ENCODE measurements around the gene ZC3H15.
"Not testable (repeated sequence)": the region's sequence is repeated elsewhere in the genome, so short reads cannot be mapped to it uniquely, and the experiment has no call there.

Gene ZC3H15

GRCh38 chr2:186493564-186494085, 7.6 kb downstream of the ZC3H15 start:
- DNase-seq (ENCODE audit: low spot score) = no peak

- DNase-seq (ENCODE audit: low spot score) = no peak
Measured at GRCh38 chr2:186496401-186496800, 10.3 kb downstream of the ZC3H15 start.

- no peak for DNase-seq (ENCODE audit: low spot score)
Measured at GRCh38 chr2:186497928-186498327, 11.9 kb downstream of the ZC3H15 start.

- no peak for DNase-seq (ENCODE audit: low spot score)
Measured at GRCh38 chr2:186498834-186499233, 12.8 kb downstream of the ZC3H15 start.

- DNase-seq (ENCODE audit: low spot score) = no peak
Measured at GRCh38 chr2:186503827-186504606, 18.0 kb downstream of the ZC3H15 start.

- DNase-seq (ENCODE audit: low spot score) = no peak
Measured at GRCh38 chr2:186508263-186508662, 22.2 kb downstream of the ZC3H15 start.

GRCh38 chr2:186515376-186515775, 29.3 kb downstream of the ZC3H15 start:
- DNase-seq (ENCODE audit: low spot score) = no peak

- no peak for DNase-seq (ENCODE audit: low spot score)
Measured at GRCh38 chr2:186516396-186516795, 30.3 kb downstream of the ZC3H15 start.

GRCh38 chr2:186517090-186517489, 31.0 kb downstream of the ZC3H15 start:
- DNase-seq (ENCODE audit: low spot score) = no peak

GRCh38 chr2:186518291-186518690, 32.2 kb downstream of the ZC3H15 start:
- no peak for DNase-seq (ENCODE audit: low spot score)

GRCh38 chr2:186518945-186519344, 32.9 kb downstream of the ZC3H15 start:
- no peak for DNase-seq (ENCODE audit: low spot score)

GRCh38 chr2:186521570-186522153, 35.6 kb downstream of the ZC3H15 start:
- not testable (repeated sequence) for DNase-seq (ENCODE audit: low spot score)

- no peak for DNase-seq (ENCODE audit: low spot score)
Measured at GRCh38 chr2:186522450-186522849, 36.4 kb downstream of the ZC3H15 start.

- DNase-seq (ENCODE audit: low spot score) = no peak
Measured at GRCh38 chr2:186523791-186524190, 37.7 kb downstream of the ZC3H15 start.

- DNase-seq (ENCODE audit: low spot score) = no peak
Measured at GRCh38 chr2:186526281-186526680, 40.2 kb downstream of the ZC3H15 start.

- DNase-seq (ENCODE audit: low spot score) = no peak
Measured at GRCh38 chr2:186530314-186530713, 44.3 kb downstream of the ZC3H15 start.

GRCh38 chr2:186531257-186531775, 45.3 kb downstream of the ZC3H15 start:
- no peak for DNase-seq (ENCODE audit: low spot score)

- DNase-seq (ENCODE audit: low spot score) = no peak
Measured at GRCh38 chr2:186532891-186533290, 46.8 kb downstream of the ZC3H15 start.

- no peak for DNase-seq (ENCODE audit: low spot score)
Measured at GRCh38 chr2:186533717-186534116, 47.7 kb downstream of the ZC3H15 start.

- DNase-seq (ENCODE audit: low spot score) = no peak
Measured at GRCh38 chr2:186534406-186534805, 48.3 kb downstream of the ZC3H15 start.

GRCh38 chr2:186535861-186536260, 49.8 kb downstream of the ZC3H15 start:
- DNase-seq (ENCODE audit: low spot score) = no peak

GRCh38 chr2:186537019-186537418, 51.0 kb downstream of the ZC3H15 start:
- DNase-seq (ENCODE audit: low spot score) = no peak

- DNase-seq (ENCODE audit: low spot score) = no peak
Measured at GRCh38 chr2:186540941-186541340, 54.9 kb downstream of the ZC3H15 start.

All from CD4-positive, alpha-beta T cell treated with Interleukin-6 at 100 ng/mL for 8 hours (primary cell).